AG09319 (cell line): ENCODE results near the gene CENPW.

Source experiments
- DNase-seq: peaks from one replicate; pipeline ENCODE4 v3.0.0-alpha.2; 2010; ENCODE audit warnings: low read depth; ENCODE audit errors: extremely low read depth
- CTCF ChIP-seq: IDR thresholded peaks from 2 replicates; pipeline ENCODE4 v1.5.1; 2011; ENCODE audit warnings: low read depth, mild to moderate bottlenecking, inconsistent platforms, low read length, moderate library complexity

The CENPW gene

DNA sequence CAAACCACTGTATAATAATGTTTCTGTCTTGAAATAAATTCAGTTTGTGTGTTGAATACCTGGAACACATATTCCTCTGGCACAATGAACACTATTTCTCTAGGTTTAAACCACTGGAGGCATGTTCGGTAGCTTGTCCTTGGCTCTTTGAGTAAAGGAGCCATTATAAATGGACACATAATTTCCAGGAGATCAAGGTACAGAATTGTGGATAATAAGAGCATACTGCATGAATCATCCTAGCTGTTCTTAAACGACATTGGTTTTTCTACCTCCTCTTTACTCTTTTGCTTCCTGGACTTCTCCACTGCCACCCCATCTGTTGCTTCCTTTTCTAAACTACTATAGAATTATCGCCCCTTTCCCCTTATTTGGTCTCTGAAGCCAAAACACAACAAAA lies 1.2 kb downstream of the CENPW start:
- TF ChIP-seq CTCF, result no peak
- DNase-seq, result no peak

- TF ChIP-seq CTCF, result no peak
- DNase-seq, result no peak
Measured at GRCh38 chr6:126344181-126344580, 4.3 kb downstream of the CENPW start.

GRCh38 chr6:126351960-126352359 lies 12.0 kb downstream of the CENPW start:
- no peak for DNase-seq
- no peak for TF ChIP-seq CTCF

DNA sequence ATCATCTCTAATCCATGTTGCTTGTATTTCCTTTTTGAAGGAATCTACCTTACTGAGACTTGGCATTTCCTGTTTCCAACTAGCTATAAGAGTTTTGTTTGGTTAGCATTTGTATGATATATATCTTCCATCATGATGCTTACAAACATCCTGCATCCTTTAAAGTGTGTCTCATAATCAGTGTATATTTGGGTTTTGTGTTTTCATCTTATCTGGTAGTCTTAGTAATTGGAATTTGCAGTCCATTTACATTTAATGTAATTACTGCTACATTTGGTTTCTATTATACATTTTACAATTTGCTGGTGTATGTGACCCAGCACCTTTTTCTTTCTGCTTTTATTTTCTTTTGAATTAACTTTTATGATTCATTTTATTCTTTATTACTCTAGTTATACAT lies 12.6 kb downstream of the CENPW start:
- TF ChIP-seq CTCF, result no peak
- DNase-seq, result no peak

DNA sequence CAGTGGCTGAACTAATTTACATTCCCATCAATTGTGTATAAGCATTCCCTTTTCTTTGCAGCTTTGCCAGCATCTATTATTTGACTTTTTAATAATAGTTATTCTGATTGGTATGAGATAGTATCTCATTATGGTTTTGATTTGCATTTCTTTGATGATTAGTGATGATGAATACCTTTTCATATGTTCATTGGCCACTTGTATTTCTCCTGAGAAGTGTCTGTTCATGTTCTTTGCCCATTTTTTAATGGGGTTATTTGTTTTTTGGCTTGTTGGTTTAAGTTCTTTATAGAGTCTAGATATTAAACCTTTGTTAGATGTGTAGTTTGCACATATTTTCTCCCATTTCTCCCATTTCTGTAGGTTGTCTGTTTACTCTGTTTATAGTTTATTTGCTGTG lies 16.6 kb downstream of the CENPW start:
- no peak for DNase-seq
- TF ChIP-seq CTCF, result no peak

DNA sequence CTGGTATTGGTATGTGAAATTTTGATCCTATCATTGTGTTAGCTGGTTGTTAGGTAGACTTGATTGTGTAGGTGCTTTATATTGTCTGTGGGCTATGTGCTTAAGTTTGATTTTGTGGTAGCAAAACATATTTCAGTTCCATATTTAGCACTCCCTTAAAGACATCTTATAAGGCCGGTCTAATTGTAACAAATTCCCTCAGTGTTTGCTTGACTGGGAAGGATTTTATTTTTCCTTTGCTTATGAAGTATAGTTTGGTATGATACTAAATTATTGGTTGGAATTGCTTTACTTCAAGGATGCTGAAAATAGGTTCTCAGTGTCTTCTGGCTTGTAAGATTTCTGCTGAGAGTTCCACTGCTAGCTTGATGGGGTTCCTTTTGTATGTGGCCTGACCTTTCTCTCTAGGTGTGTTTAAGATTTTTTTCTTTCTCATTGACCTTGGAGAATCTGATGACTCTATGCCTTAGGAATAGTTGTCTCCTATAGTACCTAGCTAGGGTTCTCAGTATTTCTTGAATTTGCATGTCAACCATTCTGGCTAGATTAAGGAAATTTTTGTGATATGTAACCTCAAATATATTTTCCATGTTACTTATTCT lies 20.1 kb downstream of the CENPW start:
- DNase-seq, result no peak
- TF ChIP-seq CTCF, result no peak

- no peak for TF ChIP-seq CTCF
- no peak for DNase-seq
Measured at GRCh38 chr6:126361832-126362440, 22.0 kb downstream of the CENPW start.
